Frontal cortex (tissue), 4 donors: Measurements from ENCODE around the gene GALNT14. TPM values are rescaled to one million over a fixed set of nuclear protein-coding genes. Genes with fewer than 3 reads are reported as not detected.

Experiments
- DNase-seq, 2 donors: peaks; one replicate each; pipeline ENCODE4 v3.0.0; 2012; ENCODE audit warnings: low spot score in 2 of 2
- FAIRE-seq: peaks from 2 replicates; lab custom pipeline; 2012; peaks lifted over from hg19 to GRCh38; lab: Jason Lieb, UNC
- total RNA-seq: library from RNA; depleted of rRNA; stranded (reverse); fragments of >200 nt; gene quantifications from one replicate; pipeline ENCODE4 v1.2.3, GENCODE V29; 2014
- donor health status: control.
- donor health status: control.
- donor health status: control.

The GALNT14 gene
- total RNA-seq, 1 donor from 2014 or later: 10.2 TPM

- DNase-seq: no peak
- FAIRE-seq: no peak
Observed at GRCh38 chr2:31066086-31066485, 72.2 kb downstream of the GALNT14 start.

- FAIRE-seq (no peak), DNase-seq (no peak)
Observed at GRCh38 chr2:31065356-31065755, 72.9 kb downstream of the GALNT14 start.

GRCh38 chr2:31060397-31060796 is 77.8 kb downstream of the GALNT14 start:
- FAIRE-seq (no peak), DNase-seq (no peak)

- DNase-seq (no peak), FAIRE-seq (no peak)
Observed at GRCh38 chr2:31058096-31059035, 79.9 kb downstream of the GALNT14 start.

- FAIRE-seq: no peak
- no peak for DNase-seq
Observed at GRCh38 chr2:31057691-31058090, 80.5 kb downstream of the GALNT14 start.

- DNase-seq: no peak
- no peak for FAIRE-seq
Observed at GRCh38 chr2:31055938-31056337, 82.3 kb downstream of the GALNT14 start.

- no peak for DNase-seq
- no peak for FAIRE-seq
Observed at GRCh38 chr2:31054842-31055388, 83.3 kb downstream of the GALNT14 start.

GRCh38 chr2:31053929-31054782 is 84.1 kb downstream of the GALNT14 start:
- DNase-seq (no peak), FAIRE-seq (no peak)

- no peak for DNase-seq
- FAIRE-seq: no peak
Observed at GRCh38 chr2:31052284-31052683, 86.0 kb downstream of the GALNT14 start.

GRCh38 chr2:31051258-31052140 is 86.7 kb downstream of the GALNT14 start:
- FAIRE-seq (no peak), DNase-seq (no peak)

- FAIRE-seq (no peak), DNase-seq (no peak)
Observed at GRCh38 chr2:31049916-31050588, 88.2 kb downstream of the GALNT14 start.

- FAIRE-seq: no peak
- DNase-seq: no peak
Observed at GRCh38 chr2:31049264-31049663, 89.0 kb downstream of the GALNT14 start.

GRCh38 chr2:31047599-31047998 is 90.6 kb downstream of the GALNT14 start:
- FAIRE-seq (no peak), DNase-seq (no peak)

- FAIRE-seq: no peak
- DNase-seq: no peak
Observed at GRCh38 chr2:31038385-31038784, 99.9 kb downstream of the GALNT14 start.

- FAIRE-seq (no peak), DNase-seq (no peak)
Observed at GRCh38 chr2:31037058-31037457, 101.2 kb downstream of the GALNT14 start.

- FAIRE-seq: no peak
- DNase-seq: no peak
Observed at GRCh38 chr2:31033032-31033431, 105.2 kb downstream of the GALNT14 start.

GRCh38 chr2:31032475-31032874 is 105.8 kb downstream of the GALNT14 start:
- no peak for FAIRE-seq

GRCh38 chr2:31031132-31031706 is 107.0 kb downstream of the GALNT14 start:
- FAIRE-seq: no peak

More at GRCh38 chr2:31032475-31032874, 105.8 kb downstream of the GALNT14 start:
- DNase-seq: no peak

GRCh38 chr2:31028417-31028816 is 109.8 kb downstream of the GALNT14 start:
- DNase-seq (no peak), FAIRE-seq (no peak)

More at GRCh38 chr2:31031132-31031706, 107.0 kb downstream of the GALNT14 start:
- no peak for DNase-seq
